GM12891 (cell line): Measurements from ENCODE around the gene LCLAT1.

Experiments
- DNase-seq: peaks from one replicate; pipeline ENCODE4 v3.0.0; 2011; ENCODE audit warnings: low spot score; ENCODE audit not compliant: insufficient read length
- FAIRE-seq: peaks from 2 replicates; lab custom pipeline; 2011; peaks lifted over from hg19 to GRCh38; lab: Jason Lieb, UNC
- PAX5 ChIP-seq: IDR thresholded peaks from 2 replicates; pipeline ENCODE4 v1.6.1; 2011; ENCODE audit warnings: low read length, moderate library complexity, mild to moderate bottlenecking; ENCODE audit not compliant: insufficient read depth, severe bottlenecking
- POLR2A ChIP-seq: IDR thresholded peaks from 2 replicates; pipeline ENCODE4 v1.6.1; 2011; ENCODE audit warnings: low read depth, low read length, control low read depth
- POLR2AphosphoS5 ChIP-seq: IDR thresholded peaks from 2 replicates; pipeline ENCODE4 v1.6.1; 2011; ENCODE audit warnings: low read depth, low read length, control low read depth
- POU2F2 ChIP-seq: IDR thresholded peaks from 2 replicates; pipeline ENCODE4 v1.6.1; 2011; ENCODE audit warnings: low read depth, mild to moderate bottlenecking, control low read depth, low read length, moderate library complexity
- SPI1 ChIP-seq: IDR thresholded peaks from 2 replicates; pipeline ENCODE4 v1.6.1; 2011; ENCODE audit warnings: low read depth, low read length, control low read depth
- TAF1 ChIP-seq: IDR thresholded peaks from 2 replicates; pipeline ENCODE4 v1.6.1; 2011; ENCODE audit warnings: low read depth, low read length, control low read depth

The LCLAT1 gene

GRCh38 chr2:30686000-30686399, 239.0 kb downstream of the LCLAT1 start:
- DNase-seq (no peak), FAIRE-seq (peak; percentile 40)
- TF ChIP-seq PAX5 (no peak), TAF1 (no peak), POU2F2 (no peak), POLR2AphosphoS5 (no peak), SPI1 (no peak), POLR2A (no peak)

- DNase-seq (no peak), FAIRE-seq (no peak)
- TF ChIP-seq TAF1 (no peak), SPI1 (no peak), POU2F2 (no peak), POLR2A (no peak), PAX5 (no peak), POLR2AphosphoS5 (no peak)
These were observed 239.6 kb downstream of the LCLAT1 start for GRCh38 chr2:30686669-30687068.

- no peak for DNase-seq
- no peak for FAIRE-seq
- no peak for TF ChIP-seq POU2F2
- no peak for TF ChIP-seq POLR2A
These were observed 241.9 kb downstream of the LCLAT1 start for GRCh38 chr2:30688956-30689401.

- no peak for DNase-seq
- no peak for FAIRE-seq
- TF ChIP-seq POU2F2 = no peak
- TF ChIP-seq PAX5 = no peak
- TF ChIP-seq SPI1 = no peak
- no peak for TF ChIP-seq POLR2AphosphoS5
- no peak for TF ChIP-seq TAF1
- no peak for TF ChIP-seq POLR2A
These were observed 242.6 kb downstream of the LCLAT1 start for GRCh38 chr2:30689496-30690125.

GRCh38 chr2:30690126-30690561, 243.1 kb downstream of the LCLAT1 start:
- TF ChIP-seq POU2F2 (no peak), SPI1 (no peak), TAF1 (no peak)
- no peak for FAIRE-seq

GRCh38 chr2:30691091-30691947, 244.3 kb downstream of the LCLAT1 start:
- no peak for TF ChIP-seq POLR2A
- TF ChIP-seq TAF1 = no peak
- TF ChIP-seq SPI1 = no peak
- no peak for TF ChIP-seq PAX5
- TF ChIP-seq POLR2AphosphoS5 = no peak
- no peak for TF ChIP-seq POU2F2
- DNase-seq (no peak), FAIRE-seq (no peak)

More at GRCh38 chr2:30690126-30690561, 243.1 kb downstream of the LCLAT1 start:
- DNase-seq = no peak

GRCh38 chr2:30691948-30692828, 245.1 kb downstream of the LCLAT1 start:
- TF ChIP-seq POLR2A (no peak), POLR2AphosphoS5 (no peak), PAX5 (no peak), POU2F2 (no peak), TAF1 (no peak), SPI1 (no peak)
- FAIRE-seq (no peak), DNase-seq (no peak)

- FAIRE-seq (no peak), DNase-seq (no peak)
- no peak for TF ChIP-seq PAX5
- no peak for TF ChIP-seq SPI1
- no peak for TF ChIP-seq POLR2AphosphoS5
- no peak for TF ChIP-seq POLR2A
- no peak for TF ChIP-seq TAF1
- no peak for TF ChIP-seq POU2F2
These were observed 245.8 kb downstream of the LCLAT1 start for GRCh38 chr2:30692829-30693275.
